H1 (cell line): ENCODE results near the gene LIPC. TPM values are rescaled to one million over a fixed set of nuclear protein-coding genes. Genes with fewer than 3 reads are reported as not detected.

ENCODE experiments used
- CTCF ChIA-PET: fragments of 300-600 bp; sonication (Branson Sonifier 250); formaldehyde crosslinking; loops from one replicate; lab custom pipeline; 2021; ENCODE audit not compliant: partially characterized antibody; lab: Charles Lee
- POLR2A ChIA-PET: fragments of 300-600 bp; sonication (Branson Sonifier 250); formaldehyde crosslinking; loops from one replicate; lab custom pipeline; 2021; ENCODE audit warnings: inconsistent platforms; ENCODE audit not compliant: partially characterized antibody; lab: Charles Lee
- DNase-seq, 2 experiments: peaks; one replicate each; pipeline versions ENCODE4 v3.0.0 to v3.0.0-alpha.2; 2010 to 2022; ENCODE audit warnings: low spot score in 2 of 2, low read depth in 1 of 2, mixed read lengths in 1 of 2
- FAIRE-seq: peaks from 2 replicates; lab custom pipeline; 2011; peaks lifted over from hg19 to GRCh38; lab: Jason Lieb, UNC
- H2AFZ ChIP-seq: 2 replicates; pipeline ENCODE4 v1.8.1; 2012; ENCODE audit warnings: low read length, inconsistent platforms
- H2AK5ac ChIP-seq: 2 replicates; pipeline ENCODE4 v1.6.1; 2013; ENCODE audit warnings: low read depth, low read length
- H2BK120ac ChIP-seq: replicated peaks from 2 replicates; pipeline ENCODE3; 2013; ENCODE audit warnings: low read depth, low read length, inconsistent platforms
- H2BK12ac ChIP-seq: 2 replicates; pipeline ENCODE4 v1.6.1; 2013; ENCODE audit warnings: low read depth, low read length
- H2BK15ac ChIP-seq: 2 replicates; pipeline ENCODE4 v1.6.1; 2013; ENCODE audit warnings: low read length
- H2BK20ac ChIP-seq: 2 replicates; pipeline ENCODE4 v1.6.1; 2013; ENCODE audit warnings: low read length
- H2BK5ac ChIP-seq: 2 replicates; pipeline ENCODE4 v1.6.1; 2013; ENCODE audit warnings: low read depth, low read length
- H3K14ac ChIP-seq: 2 replicates; pipeline ENCODE4 v1.6.1; 2013; ENCODE audit warnings: inconsistent platforms; ENCODE audit not compliant: insufficient read length
- H3K18ac ChIP-seq: 2 replicates; pipeline ENCODE4 v1.6.1; 2013; ENCODE audit warnings: low read length; ENCODE audit errors: extremely low read depth
- H3K23ac ChIP-seq: 2 replicates; pipeline ENCODE4 v1.6.1; 2013; ENCODE audit warnings: inconsistent platforms; ENCODE audit not compliant: insufficient read length
- H3K23me2 ChIP-seq: 2 replicates; pipeline ENCODE4 v1.6.1; 2013; ENCODE audit warnings: low read depth, low read length
- H3K27ac ChIP-seq: 2 replicates; pipeline ENCODE4 v1.6.1; 2011; ENCODE audit warnings: low read depth, low read length, inconsistent platforms
- H3K27me3 ChIP-seq, 4 experiments: replicated peaks in 1 of 4; 1 replicate in 1 of 4; 2 replicates in 3 of 4; pipeline versions ENCODE4 v1.6.1 to v1.8.1; 2011 to 2013; ENCODE audit warnings: low read length in 3 of 4, mild to moderate bottlenecking in 3 of 4, inconsistent platforms in 2 of 4, mixed read lengths in 2 of 4, moderate library complexity in 1 of 4; ENCODE audit not compliant: control insufficient read depth in 3 of 4, insufficient read depth in 3 of 4; ENCODE audit errors: extremely low read depth in 1 of 4
- H3K36me3 ChIP-seq, 4 experiments: 2 replicates each; pipeline versions ENCODE4 v1.6.1 to v1.8.1; 2011 to 2013; ENCODE audit warnings: mild to moderate bottlenecking in 4 of 4, low read length in 3 of 4, moderate library complexity in 2 of 4, control low read depth in 1 of 4, inconsistent platforms in 1 of 4; ENCODE audit not compliant: insufficient read depth in 4 of 4, control insufficient read depth in 2 of 4
- H3K4ac ChIP-seq: replicated peaks from 2 replicates; pipeline ENCODE3; 2013; ENCODE audit warnings: low read length, low read depth, mixed read lengths, inconsistent platforms; ENCODE audit not compliant: insufficient read length
- H3K4me1 ChIP-seq, 4 experiments: replicated peaks in 1 of 4; 1 replicate in 1 of 4; 2 replicates in 3 of 4; pipeline versions ENCODE4 v1.6.1 to v1.8.1; 2011 to 2013; ENCODE audit warnings: low read length in 3 of 4, inconsistent platforms in 2 of 4, mixed read lengths in 1 of 4; ENCODE audit not compliant: insufficient read depth in 4 of 4, control insufficient read depth in 3 of 4
- H3K4me2 ChIP-seq, 2 experiments: 2 replicates each; pipeline versions ENCODE4 v1.6.1 to v1.8.1; 2011 to 2013; ENCODE audit warnings: low read depth in 2 of 2, low read length in 2 of 2, control low read depth in 1 of 2, inconsistent platforms in 1 of 2, mild to moderate bottlenecking in 1 of 2; ENCODE audit not compliant: insufficient read depth in 1 of 2
- H3K4me3 ChIP-seq, 4 experiments: fragments of 200-600, 300-600 bp in 1 of 4; sonication (generic), shearing (Covaris generic), sonication (Bioruptor Twin) in 1 of 4; 2 replicates each; pipeline versions ENCODE4 v1.5.1 to v1.8.1; 2011 to 2016; ENCODE audit warnings: low read length in 4 of 4, low read depth in 3 of 4, control low read depth in 2 of 4, inconsistent platforms in 2 of 4, mild to moderate bottlenecking in 2 of 4, mixed read lengths in 1 of 4, moderate library complexity in 1 of 4; ENCODE audit not compliant: insufficient read depth in 2 of 4; ENCODE audit errors: extremely low read depth in 1 of 4
- H3K56ac ChIP-seq: replicated peaks from 2 replicates; pipeline ENCODE3; 2013; ENCODE audit warnings: low read depth, mild to moderate bottlenecking, mixed read lengths, low read length, inconsistent platforms; ENCODE audit not compliant: insufficient read length
- H3K79me1 ChIP-seq: 2 replicates; pipeline ENCODE4 v1.6.1; 2013; ENCODE audit warnings: low read depth, low read length, control low read depth
- H3K79me2 ChIP-seq, 2 experiments: 2 replicates each; pipeline versions ENCODE4 v1.6.1 to v1.8.1; 2012 to 2013; ENCODE audit warnings: low read length in 2 of 2, mild to moderate bottlenecking in 2 of 2, inconsistent platforms in 1 of 2; ENCODE audit not compliant: insufficient read depth in 2 of 2, control insufficient read depth in 1 of 2
- H3K9ac ChIP-seq, 4 experiments: replicated peaks in 1 of 4; 1 replicate in 1 of 4; 2 replicates in 3 of 4; pipeline versions ENCODE4 v1.6.1 to v1.8.1; 2011 to 2013; ENCODE audit warnings: low read depth in 3 of 4, low read length in 3 of 4, control low read depth in 2 of 4, mild to moderate bottlenecking in 2 of 4, moderate library complexity in 2 of 4, inconsistent platforms in 1 of 4; ENCODE audit errors: extremely low read depth in 1 of 4
- H3K9me3 ChIP-seq, 2 experiments: 2 replicates each; pipeline versions ENCODE4 v1.6.1 to v1.8.1; 2012 to 2013; ENCODE audit warnings: mild to moderate bottlenecking in 2 of 2, moderate library complexity in 2 of 2, control low read depth in 1 of 2, inconsistent platforms in 1 of 2, low read depth in 1 of 2, low read length in 1 of 2, mixed read lengths in 1 of 2; ENCODE audit not compliant: insufficient read depth in 2 of 2
- H4K20me1 ChIP-seq, 2 experiments: replicated peaks in 1 of 2; 2 replicates each; pipeline versions ENCODE3 to v1.8.1; 2011 to 2013; ENCODE audit warnings: inconsistent platforms in 2 of 2, low read length in 2 of 2, mild to moderate bottlenecking in 1 of 2; ENCODE audit not compliant: insufficient read depth in 2 of 2, control insufficient read depth in 1 of 2
- H4K5ac ChIP-seq: 2 replicates; pipeline ENCODE4 v1.6.1; 2013; ENCODE audit warnings: low read length, low read depth, mixed read lengths, inconsistent platforms; ENCODE audit not compliant: insufficient read length
- H4K8ac ChIP-seq: 2 replicates; pipeline ENCODE4 v1.8.0; 2013; ENCODE audit warnings: mild to moderate bottlenecking, moderate library complexity, low read length, inconsistent platforms; ENCODE audit not compliant: insufficient read depth; ENCODE audit errors: extremely low read depth
- H4K91ac ChIP-seq: replicated peaks from 2 replicates; pipeline ENCODE3; 2013; ENCODE audit warnings: low read length, mixed read lengths, inconsistent platforms; ENCODE audit not compliant: insufficient read length
- EGR1 ChIP-seq: IDR thresholded peaks from 2 replicates; pipeline ENCODE4 v1.6.1; 2011; ENCODE audit warnings: low read depth, low read length, borderline replicate concordance
- KDM1A ChIP-seq: fragments of 200-600, 300-600 bp; sonication (generic); IDR thresholded peaks from 2 replicates; pipeline ENCODE4 v1.7.1; 2016; ENCODE audit warnings: mild to moderate bottlenecking, low read length, borderline replicate concordance
- TEAD4 ChIP-seq: IDR thresholded peaks from 2 replicates; pipeline ENCODE4 v1.6.1; 2012; ENCODE audit warnings: low read depth, low read length, inconsistent platforms, mixed read lengths
- polyA plus RNA-seq, 7 experiments: library from polyadenylated mRNA; depleted of rRNA in 3 of 7; stranded (reverse) in 5 of 7; unstranded in 2 of 7; fragments of >200 nt in 5 of 7; fragments of 200-250 nt in 2 of 7; gene quantifications; 1 replicate in 5 of 7; 2 replicates in 1 of 7; 4 replicates in 1 of 7; pipeline versions ENCODE4 v1.2.1 to v1.2.3, GENCODE V29; 2011 to 2013; ENCODE audit warnings: missing spikeins in 2 of 7, mixed read lengths in 2 of 7
- total RNA-seq: library from RNA; stranded (reverse); fragmentation: NEBNext Ultra II Directional; extraction: Animal tissue kit (Norgen Biotek cat#: 25700); gene quantifications from 2 replicates; pipeline ENCODE4 v1.2.1, GENCODE V29; 2021

The LIPC gene
- total and polyA plus RNA-seq, 2 of the 8 experiments (the other 6 are each of a cell fraction or from before 2014, with no cell fraction given): not detected

- Histone ChIP-seq H3K18ac (no peak overlapping the region), H3K9ac (no peak overlapping the region), H3K4me1 (peaks cover 0 to 2% (median 0%) of the 10 kb centered on the region in 4 experiments; a peak in 1 of 7 replicates), H3K23me2 (no peaks in the 10 kb centered on the region), H3K79me2 (no peaks in the 10 kb centered on the region), H4K5ac (no peak overlapping the region), H3K56ac (no peak overlapping the region), H2AK5ac (no peak overlapping the region), H3K14ac (no peak overlapping the region), H2BK120ac (no peak overlapping the region), H2BK5ac (no peak overlapping the region), H2BK15ac (no peak overlapping the region), H3K27ac (no peak overlapping the region), H3K27me3 (no peaks in the 10 kb centered on the region), H4K20me1 (no peaks in the 10 kb centered on the region), H3K4me3 (no peak overlapping the region), H3K9me3 (peaks cover 0 to 5% of the 10 kb centered on the region in 2 experiments; a peak in 1 of 4 replicates), H4K91ac (no peak overlapping the region), H3K23ac (no peak overlapping the region), H2BK12ac (no peak overlapping the region), H2AFZ (no peak overlapping the region), H3K4ac (no peak overlapping the region), H3K79me1 (no peaks in the 10 kb centered on the region)
- FAIRE-seq: no peak
- DNase-seq: no peak
- TF ChIP-seq TEAD4 (no peak), EGR1 (no peak), KDM1A (no peak)
- TF ChIP-seq, all 59 proteins: peak for 0
- no peak overlapping the region for H4K8ac ChIP-seq
- POLR2A ChIA-PET: no interaction called here
- CTCF ChIA-PET: no interaction called here
- no peak overlapping the region for H3K4me2 ChIP-seq
- H3K36me3 ChIP-seq: no peaks in the 10 kb centered on the region
- H2BK20ac ChIP-seq: no peak overlapping the region
Measured at GRCh38 chr15:58409861-58410260, 21.9 kb upstream of the LIPC start.
